ENCODE results near the gene FLOT1. TPM values are rescaled to one million over a fixed set of nuclear protein-coding genes. Genes with fewer than 3 reads are reported as not detected.
A peak's percentile ranks its signal among the peaks of the same experiment; 100 is the strongest.

FLOT1 gene
- total RNA-seq, 1 experiment from 2014 or later: 110 TPM

DNA sequence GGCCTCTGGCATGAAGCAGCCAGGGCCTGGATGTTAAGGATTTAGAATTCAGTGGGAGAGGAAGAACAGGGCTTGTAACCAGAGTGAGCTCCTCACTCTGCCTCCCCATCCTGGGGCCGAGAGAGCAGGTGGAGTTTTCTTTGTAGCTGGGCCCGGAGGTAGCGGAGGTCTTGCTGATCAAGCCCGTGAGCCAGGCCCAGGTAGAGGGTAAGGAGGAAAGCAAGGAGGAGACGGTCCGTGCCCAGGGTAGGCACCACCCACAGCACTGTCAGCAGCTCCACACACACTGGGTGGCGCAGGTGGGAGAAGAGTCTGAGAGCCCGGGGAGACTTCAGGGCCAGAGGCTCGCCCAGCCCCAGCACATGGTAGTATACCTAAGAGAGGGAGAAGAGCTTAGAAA is 53.9 kb downstream of the FLOT1 start:
- Mint-ChIP-seq H3K36me3 (peaks cover 3% of the 10 kb centered on the region; the same call in 1 of the 2 replicates), H3K4me1 (peaks cover 62% of the 10 kb centered on the region), H3K9me3 (no peaks in the 10 kb centered on the region), H3K27me3 (ENCODE audit: low read depth) (no peaks in the 10 kb centered on the region), H3K27ac (no peak overlapping the region), H3K4me3 (peak overlapping the region; percentile 80)
- TF ChIP-seq, protein P1, sequence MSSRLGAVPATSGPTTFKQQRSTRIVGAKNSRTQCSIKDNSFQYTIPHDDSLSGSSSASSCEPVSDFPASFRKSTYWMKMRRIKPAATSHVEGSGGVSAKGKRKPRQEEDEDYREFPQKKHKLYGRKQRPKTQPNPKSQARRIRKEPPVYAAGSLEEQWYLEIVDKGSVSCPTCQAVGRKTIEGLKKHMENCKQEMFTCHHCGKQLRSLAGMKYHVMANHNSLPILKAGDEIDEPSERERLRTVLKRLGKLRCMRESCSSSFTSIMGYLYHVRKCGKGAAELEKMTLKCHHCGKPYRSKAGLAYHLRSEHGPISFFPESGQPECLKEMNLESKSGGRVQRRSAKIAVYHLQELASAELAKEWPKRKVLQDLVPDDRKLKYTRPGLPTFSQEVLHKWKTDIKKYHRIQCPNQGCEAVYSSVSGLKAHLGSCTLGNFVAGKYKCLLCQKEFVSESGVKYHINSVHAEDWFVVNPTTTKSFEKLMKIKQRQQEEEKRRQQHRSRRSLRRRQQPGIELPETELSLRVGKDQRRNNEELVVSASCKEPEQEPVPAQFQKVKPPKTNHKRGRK (CRISPR knock-in tag; IDR thresholded peaks at IDR 0.05; ENCODE audit: borderline replicate concordance): no peak
- TF ChIP-seq, protein P2, sequence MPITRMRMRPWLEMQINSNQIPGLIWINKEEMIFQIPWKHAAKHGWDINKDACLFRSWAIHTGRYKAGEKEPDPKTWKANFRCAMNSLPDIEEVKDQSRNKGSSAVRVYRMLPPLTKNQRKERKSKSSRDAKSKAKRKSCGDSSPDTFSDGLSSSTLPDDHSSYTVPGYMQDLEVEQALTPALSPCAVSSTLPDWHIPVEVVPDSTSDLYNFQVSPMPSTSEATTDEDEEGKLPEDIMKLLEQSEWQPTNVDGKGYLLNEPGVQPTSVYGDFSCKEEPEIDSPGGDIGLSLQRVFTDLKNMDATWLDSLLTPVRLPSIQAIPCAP (CRISPR knock-in tag; IDR thresholded peaks at IDR 0.05): no peak
- TF ChIP-seq GABPB1 (CRISPR knock-in tag; IDR thresholded peaks at IDR 0.05): no peak
- TF ChIP-seq, protein P3, sequence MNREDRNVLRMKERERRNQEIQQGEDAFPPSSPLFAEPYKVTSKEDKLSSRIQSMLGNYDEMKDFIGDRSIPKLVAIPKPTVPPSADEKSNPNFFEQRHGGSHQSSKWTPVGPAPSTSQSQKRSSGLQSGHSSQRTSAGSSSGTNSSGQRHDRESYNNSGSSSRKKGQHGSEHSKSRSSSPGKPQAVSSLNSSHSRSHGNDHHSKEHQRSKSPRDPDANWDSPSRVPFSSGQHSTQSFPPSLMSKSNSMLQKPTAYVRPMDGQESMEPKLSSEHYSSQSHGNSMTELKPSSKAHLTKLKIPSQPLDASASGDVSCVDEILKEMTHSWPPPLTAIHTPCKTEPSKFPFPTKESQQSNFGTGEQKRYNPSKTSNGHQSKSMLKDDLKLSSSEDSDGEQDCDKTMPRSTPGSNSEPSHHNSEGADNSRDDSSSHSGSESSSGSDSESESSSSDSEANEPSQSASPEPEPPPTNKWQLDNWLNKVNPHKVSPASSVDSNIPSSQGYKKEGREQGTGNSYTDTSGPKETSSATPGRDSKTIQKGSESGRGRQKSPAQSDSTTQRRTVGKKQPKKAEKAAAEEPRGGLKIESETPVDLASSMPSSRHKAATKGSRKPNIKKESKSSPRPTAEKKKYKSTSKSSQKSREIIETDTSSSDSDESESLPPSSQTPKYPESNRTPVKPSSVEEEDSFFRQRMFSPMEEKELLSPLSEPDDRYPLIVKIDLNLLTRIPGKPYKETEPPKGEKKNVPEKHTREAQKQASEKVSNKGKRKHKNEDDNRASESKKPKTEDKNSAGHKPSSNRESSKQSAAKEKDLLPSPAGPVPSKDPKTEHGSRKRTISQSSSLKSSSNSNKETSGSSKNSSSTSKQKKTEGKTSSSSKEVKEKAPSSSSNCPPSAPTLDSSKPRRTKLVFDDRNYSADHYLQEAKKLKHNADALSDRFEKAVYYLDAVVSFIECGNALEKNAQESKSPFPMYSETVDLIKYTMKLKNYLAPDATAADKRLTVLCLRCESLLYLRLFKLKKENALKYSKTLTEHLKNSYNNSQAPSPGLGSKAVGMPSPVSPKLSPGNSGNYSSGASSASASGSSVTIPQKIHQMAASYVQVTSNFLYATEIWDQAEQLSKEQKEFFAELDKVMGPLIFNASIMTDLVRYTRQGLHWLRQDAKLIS (CRISPR knock-in tag; IDR thresholded peaks at IDR 0.05; ENCODE audit: borderline replicate concordance): no peak
- no peak for TF ChIP-seq ATF3 (CRISPR knock-in tag; conservative IDR thresholded peaks at IDR 0.05)
- no peak for TF ChIP-seq OVOL2 (CRISPR knock-in tag; IDR thresholded peaks at IDR 0.05; ENCODE audit: borderline replicate concordance)
- no peak for TF ChIP-seq E2F4 (CRISPR knock-in tag; IDR thresholded peaks at IDR 0.05; ENCODE audit: borderline replicate concordance, low read depth)
- TF ChIP-seq NR1H2 (CRISPR knock-in tag; IDR thresholded peaks at IDR 0.05): no peak
- no peak for TF ChIP-seq ZNF121 (CRISPR knock-in tag; IDR thresholded peaks at IDR 0.05)
- TF ChIP-seq ELF4 (CRISPR knock-in tag; IDR thresholded peaks at IDR 0.05; ENCODE audit: low read depth): no peak
- TF ChIP-seq ETV6 (CRISPR knock-in tag; IDR thresholded peaks at IDR 0.05): no peak
- TF ChIP-seq CDX4 (CRISPR knock-in tag; IDR thresholded peaks at IDR 0.05; ENCODE audit: borderline replicate concordance): no peak
- no peak for TF ChIP-seq ATF1 (CRISPR knock-in tag; IDR thresholded peaks at IDR 0.05)
- TF ChIP-seq, protein P4, sequence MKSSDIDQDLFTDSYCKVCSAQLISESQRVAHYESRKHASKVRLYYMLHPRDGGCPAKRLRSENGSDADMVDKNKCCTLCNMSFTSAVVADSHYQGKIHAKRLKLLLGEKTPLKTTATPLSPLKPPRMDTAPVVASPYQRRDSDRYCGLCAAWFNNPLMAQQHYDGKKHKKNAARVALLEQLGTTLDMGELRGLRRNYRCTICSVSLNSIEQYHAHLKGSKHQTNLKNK (CRISPR knock-in tag; IDR thresholded peaks at IDR 0.05): no peak
- ATAC-seq (no peak), DNase-seq (ENCODE audit: low spot score) (no peak)
- ChIA-PET POLR2A (interaction anchor here (0.8 to 2.6 kb wide), 4 partner anchors 23 to 192 kb away, joined by 3 to 5 read pairs (median 4); partner anchors contain the start of genes GNL1, MRPS18B and PPP1R10), CTCF (interaction anchor here (1.7 to 2.8 kb wide), 3 partner anchors 10 to 33 kb away, joined by 13 to 42 read pairs (median 14); partner anchors contain the start of gene DHX16)

Data from WTC11 (cell line).